Endometrial microvascular endothelial cells (primary cell): ENCODE measurements around the gene KIF5C. TPM values are rescaled to one million over a fixed set of nuclear protein-coding genes. Genes with fewer than 3 reads are reported as not detected.

ENCODE experiments used
- in situ Hi-C: cut with HindIII; loops from 2 replicates; pipeline ENCODE4 v1.10.0; 2017; ENCODE audit warnings: low sequenced_read_pairs, low pct_unique_long_range_greater_than_20kb; ENCODE audit errors: inconsistent ontology term
- total RNA-seq: library from RNA; depleted of rRNA; stranded (reverse); fragments of >200 nt; gene quantifications from one replicate; pipeline ENCODE4 v1.2.3, GENCODE V29; 2015; ENCODE audit errors: inconsistent ontology term

The KIF5C gene
- total RNA-seq, 1 donor from 2014 or later, result 4.6 TPM

GRCh38 chr2:148885209-148885608, 10.2 kb downstream of the KIF5C start:
- in situ Hi-C loops, result no loop called here

GRCh38 chr2:148885988-148886387, 11.0 kb downstream of the KIF5C start:
- in situ Hi-C loops, result no loop called here

DNA sequence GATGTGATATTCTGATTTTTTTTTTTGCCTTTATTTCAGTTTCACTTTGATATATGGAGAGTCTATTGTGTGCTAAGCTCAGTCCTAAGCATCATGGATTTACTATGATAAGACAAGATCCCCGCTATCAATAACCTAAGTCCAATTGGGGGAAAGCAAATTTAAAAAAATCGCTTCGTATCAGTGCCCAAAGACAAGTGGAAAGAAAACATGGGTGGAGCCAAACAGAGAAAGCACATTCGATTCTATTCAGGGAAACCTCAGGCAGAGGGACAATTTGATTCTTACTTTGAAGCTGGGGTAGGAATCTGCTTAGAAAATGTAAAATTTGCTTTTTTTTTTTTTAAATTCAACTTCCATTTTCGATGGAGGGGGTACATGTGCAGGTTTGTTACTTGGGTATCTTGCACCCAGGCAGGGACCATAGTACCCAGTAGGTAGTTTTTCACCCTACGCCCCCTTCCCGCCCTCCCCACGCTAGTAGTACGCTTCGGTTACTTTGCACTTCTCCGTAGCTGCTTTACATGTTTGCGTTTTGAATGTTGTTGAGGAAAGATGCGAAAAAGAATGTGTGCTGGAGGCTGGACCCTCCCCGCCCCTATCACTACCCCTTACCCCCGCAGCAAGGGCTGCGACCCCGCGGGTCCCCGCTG, 12.4 kb downstream of the KIF5C start:
- in situ Hi-C loops, result no loop called here

DNA sequence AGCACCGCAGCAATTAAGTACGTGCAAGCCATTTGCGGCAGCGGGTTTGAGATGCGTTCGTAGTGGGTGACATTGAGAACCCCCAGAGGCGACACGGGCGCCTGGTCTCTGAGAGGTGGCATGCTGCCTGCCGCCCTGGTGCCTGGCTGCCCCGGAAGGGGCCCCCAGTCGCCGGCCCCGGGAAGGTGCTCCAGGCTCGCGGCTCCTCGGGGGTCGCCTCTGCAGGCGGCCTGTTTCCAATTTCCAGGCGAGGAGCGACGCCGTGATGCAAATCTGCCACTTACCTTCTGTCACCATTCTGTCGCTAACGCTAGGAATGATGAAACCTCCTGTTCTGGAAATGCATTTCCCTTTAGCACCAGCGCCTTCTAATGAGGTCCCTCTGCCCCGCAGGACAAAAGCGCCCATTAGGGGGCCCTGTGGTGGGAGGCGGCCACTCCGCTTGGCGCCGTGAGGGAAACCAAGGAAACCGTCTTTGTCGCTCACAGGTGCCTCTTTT, 13.0 kb downstream of the KIF5C start:
- in situ Hi-C loops, result no loop called here

DNA sequence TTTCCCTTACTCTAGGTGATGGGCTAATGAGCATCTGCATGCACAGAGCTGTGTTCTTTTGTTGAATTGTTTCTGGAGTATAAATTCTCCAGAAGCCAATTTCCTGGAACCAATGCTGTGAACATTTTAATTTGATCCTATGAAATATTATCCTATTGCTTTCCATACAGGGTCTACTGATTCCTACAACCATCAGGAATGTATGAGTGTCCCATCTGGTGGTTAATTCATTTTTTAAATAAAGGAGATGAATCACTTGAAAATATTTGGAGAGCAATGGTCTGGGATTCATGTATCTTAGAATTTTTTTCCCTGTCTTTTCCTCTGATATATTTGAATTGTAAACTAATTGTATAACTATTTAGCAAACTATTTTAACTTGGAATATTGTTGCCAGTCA, 14.0 kb downstream of the KIF5C start:
- in situ Hi-C loops, result no loop called here

- in situ Hi-C loops, result no loop called here
Measured at GRCh38 chr2:148893906-148894305, 18.9 kb downstream of the KIF5C start.

DNA sequence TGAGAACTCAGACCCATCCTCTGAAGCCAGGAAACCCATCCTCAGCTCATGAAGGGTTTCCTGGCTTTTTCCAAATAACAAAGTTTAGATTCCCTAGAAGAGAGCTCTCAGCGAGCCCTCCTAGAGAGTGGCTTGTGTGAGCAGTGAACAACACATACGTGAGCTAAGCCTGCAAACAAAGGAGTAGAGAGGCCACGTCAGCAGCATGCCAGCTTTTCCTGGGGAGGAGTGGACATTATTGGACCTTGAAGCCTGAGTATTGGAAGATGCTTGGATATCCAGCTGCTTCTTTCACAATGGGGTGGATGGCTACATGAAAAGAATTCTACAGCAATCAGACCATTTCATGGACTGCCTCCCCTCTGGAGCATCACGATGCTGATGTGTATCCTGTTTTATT, 21.1 kb downstream of the KIF5C start:
- in situ Hi-C loops, result no loop called here

DNA sequence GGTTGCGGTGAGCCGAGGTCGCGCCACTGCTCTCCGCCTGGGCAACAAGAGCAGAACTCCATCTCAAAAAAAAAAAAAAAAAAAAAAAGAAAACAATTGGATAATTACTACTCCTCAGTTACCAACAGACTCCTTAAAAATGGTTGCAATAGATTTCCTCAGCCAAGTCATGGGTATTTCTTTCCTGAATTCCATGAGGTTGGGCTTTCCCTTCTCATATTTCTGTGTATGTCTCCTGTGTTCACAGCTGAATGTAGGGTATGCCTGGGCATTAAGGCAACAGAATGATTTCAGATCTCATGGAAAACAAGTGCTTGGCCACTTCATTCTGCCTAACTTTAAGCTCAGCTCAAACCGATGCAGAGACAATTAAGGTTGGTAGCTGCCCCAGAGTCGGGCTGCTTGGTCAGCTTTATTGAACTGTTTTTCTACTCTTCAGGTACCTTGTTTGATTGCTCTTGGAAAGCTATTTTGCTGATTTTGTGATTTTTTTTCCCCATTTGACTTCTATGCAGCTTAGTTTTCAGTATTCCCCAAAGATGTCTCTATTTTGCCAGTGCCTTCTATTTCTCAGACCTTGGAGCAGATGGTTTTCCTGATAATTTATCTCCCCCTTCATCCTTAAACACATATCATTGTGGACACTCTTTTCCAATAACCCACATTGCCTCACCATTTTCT, 24.8 kb downstream of the KIF5C start:
- in situ Hi-C loops, result no loop called here

- in situ Hi-C loops, result no loop called here
Measured at GRCh38 chr2:148900350-148900837, 25.4 kb downstream of the KIF5C start.

DNA sequence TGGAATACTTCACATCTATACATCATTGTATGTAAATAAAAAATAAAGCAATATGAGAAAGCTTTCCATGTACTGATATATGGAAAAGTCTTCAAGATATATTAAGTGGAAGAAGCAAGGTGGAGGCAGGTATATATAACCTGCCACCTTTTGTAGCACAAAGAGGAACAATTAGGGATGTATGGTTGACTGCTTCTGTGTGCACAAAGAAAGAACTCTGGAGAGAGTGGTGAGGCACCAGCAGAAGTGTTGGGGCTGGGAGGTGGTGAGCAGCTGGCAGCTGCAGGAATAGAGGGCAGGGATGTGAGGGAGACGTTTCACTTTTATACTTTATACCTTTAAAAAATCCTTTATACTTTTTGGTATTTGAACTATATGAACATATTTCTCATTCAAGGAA, 26.1 kb downstream of the KIF5C start:
- in situ Hi-C loops, result no loop called here

GRCh38 chr2:148902798-148903197, 27.8 kb downstream of the KIF5C start:
- in situ Hi-C loops, result no loop called here

DNA sequence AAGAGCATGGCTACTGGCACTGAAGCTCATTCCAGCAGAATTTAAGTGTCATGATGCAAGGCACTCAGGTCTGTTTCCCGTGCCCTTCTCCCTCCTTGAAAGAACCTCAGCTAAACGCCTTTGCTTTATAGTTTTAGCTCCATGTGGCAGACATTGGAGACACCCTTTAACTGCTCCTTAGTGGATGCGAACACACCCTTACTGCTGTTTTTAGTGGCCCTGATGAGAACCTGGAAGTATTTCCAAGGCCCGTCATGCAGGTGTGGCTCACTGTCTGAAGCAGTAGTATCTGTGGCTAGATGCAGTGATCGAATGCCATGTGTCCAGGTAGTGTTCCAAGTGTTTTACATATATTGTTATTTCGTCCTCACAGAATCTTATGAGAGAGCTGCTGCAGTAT, 28.3 kb downstream of the KIF5C start:
- in situ Hi-C loops, result no loop called here

DNA sequence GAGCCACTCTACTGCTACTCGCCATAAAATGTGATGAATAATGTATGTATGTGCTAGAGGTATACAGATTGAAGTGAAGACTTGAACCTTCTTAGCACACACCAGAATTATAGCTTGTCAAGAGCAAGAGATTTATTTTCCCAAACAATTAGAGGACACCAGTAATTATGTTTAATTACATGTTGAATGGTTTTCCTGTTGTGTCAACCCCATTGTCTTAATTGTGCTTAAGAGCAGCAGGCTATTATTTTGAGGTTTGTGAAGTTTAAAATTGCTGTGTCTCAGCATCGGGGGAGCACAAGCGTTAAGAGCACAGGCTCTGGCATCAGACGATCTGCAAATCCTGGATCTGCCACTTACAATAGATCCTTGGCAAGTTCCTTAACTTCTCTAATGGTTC, 29.0 kb downstream of the KIF5C start:
- in situ Hi-C loops, result no loop called here

DNA sequence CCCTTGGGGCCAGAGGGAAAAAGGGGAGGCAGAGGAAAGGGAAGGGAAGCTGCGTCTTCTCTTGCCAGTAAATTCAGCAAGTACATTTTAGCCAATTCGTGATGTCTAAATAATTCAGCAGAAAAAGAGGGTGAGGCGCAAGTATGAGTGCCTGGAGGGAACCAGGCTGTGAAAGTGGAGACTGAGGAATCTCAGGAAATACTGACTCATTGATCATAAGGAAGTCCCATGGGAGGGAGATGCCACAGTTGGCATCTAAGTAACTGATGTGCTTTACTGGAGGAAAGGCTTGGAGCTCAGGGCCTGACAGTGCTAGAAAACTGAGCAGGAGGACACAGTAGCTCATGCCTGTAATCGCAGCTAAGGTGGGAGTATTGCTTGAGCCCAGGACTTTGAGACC, 31.1 kb downstream of the KIF5C start:
- in situ Hi-C loops, result no loop called here

GRCh38 chr2:148907085-148907785, 32.2 kb downstream of the KIF5C start:
- in situ Hi-C loops, result no loop called here

GRCh38 chr2:148909114-148909513, 34.1 kb downstream of the KIF5C start:
- in situ Hi-C loops, result no loop called here

DNA sequence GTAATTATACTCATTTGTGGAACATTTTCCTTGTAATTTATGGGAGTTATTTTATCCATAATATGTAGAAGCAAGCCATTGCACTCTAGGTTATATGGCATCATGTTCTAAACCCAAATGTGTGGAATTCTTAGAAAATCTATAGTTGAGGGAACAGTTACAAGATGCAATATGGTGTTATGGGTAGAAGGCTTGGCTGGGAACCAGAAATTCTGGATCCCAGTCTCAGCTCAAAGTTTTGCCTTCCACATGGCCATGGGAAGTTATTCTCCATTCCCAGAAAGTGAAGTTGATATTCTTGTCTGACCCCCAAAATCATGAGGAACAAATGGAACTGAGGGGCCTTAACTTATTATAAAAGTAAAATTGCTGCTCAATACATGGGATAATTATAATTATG, 38.0 kb downstream of the KIF5C start:
- in situ Hi-C loops, result no loop called here

GRCh38 chr2:148913492-148913891, 38.5 kb downstream of the KIF5C start:
- in situ Hi-C loops, result no loop called here

GRCh38 chr2:148914463-148914862, 39.4 kb downstream of the KIF5C start:
- in situ Hi-C loops, result no loop called here

DNA sequence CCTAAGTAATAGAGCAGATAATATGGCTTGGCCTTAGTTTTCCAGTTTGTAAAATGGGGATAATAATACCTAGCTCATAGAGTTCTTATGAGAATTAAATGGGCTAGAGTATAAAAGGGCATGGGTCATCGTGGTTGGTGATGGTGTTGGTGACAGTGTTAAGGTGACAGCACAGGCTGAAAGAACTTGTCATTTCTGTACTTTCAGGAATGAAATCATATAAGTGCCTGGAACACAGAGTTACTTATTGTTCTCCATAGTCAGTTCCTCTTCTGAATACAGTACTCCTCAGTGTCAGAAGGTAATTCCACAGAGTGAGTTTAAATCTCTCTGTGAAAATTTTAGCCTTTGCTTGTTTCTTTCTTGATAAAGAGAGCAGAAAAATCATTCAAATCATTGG, 42.4 kb downstream of the KIF5C start:
- in situ Hi-C loops, result no loop called here
